Ureter (tissue), 1 donor: ENCODE results near the gene NELL1. TPM values are rescaled to one million over a fixed set of nuclear protein-coding genes. Genes with fewer than 3 reads are reported as not detected.

Experiments
- DNase-seq: peaks from one replicate; pipeline ENCODE4 v3.0.0-alpha.2; 2020; ENCODE audit warnings: low spot score
- total RNA-seq: library from RNA; stranded (reverse); gene quantifications from one replicate; pipeline ENCODE4 v1.2.4, GENCODE V29; 2023
- donor health status: DM: yes; HTN: yes; CAD: no.

NELL1 gene
- total RNA-seq, result not detected

DNA sequence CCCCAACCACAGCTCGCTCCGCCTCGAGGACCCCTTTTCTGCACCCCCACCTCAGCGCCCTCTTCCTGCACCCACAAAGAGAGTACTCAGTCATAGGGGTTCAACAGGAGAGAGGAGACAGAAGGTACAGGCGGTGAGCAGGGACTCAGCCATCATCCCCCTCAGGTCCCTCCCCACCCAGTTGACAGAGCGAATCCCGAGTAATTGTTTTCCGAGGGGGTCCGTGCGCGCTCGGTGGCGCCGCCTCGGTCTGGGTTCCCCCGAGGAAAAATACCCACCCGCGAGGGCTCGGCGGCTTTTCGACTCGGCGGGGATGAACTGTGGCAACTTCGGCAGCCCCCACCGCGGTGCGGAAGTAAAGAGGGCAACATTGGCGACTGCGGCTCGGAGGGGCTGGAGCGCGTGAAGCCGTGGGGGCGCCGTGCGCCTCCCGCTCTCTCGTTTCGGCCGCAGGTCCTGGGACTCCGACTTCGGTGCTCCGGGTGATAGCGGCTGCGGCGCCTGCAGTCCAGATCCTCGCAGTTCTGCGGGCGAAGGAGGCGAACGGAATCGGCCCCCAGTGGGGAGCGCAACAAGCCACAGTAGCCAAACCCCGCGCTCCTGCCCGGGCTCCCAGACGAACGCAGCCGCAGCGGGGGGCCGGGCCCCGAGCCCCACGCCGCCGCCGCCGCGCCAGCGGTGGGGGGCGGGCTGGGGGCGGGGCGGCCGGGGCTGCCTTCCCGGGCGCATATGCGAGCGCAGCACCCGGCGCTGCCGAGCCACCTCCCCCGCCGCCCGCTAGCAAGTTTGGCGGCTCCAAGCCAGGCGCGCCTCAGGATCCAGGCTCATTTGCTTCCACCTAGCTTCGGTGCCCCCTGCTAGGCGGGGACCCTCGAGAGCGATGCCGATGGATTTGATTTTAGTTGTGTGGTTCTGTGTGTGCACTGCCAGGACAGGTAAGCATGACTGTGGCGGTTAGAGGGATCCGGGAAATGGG, at the start of gene NELL1:
Gene NELL1 (plus strand): TSS at position 743 of the 976 bp plus-strand sequence.
- no peak for DNase-seq

GRCh38 chr11:20620988-20621387, 48.4 kb upstream of the NELL1 start:
- no peak for DNase-seq

GRCh38 chr11:20621679-20622078, 47.7 kb upstream of the NELL1 start:
- DNase-seq, result no peak

DNA sequence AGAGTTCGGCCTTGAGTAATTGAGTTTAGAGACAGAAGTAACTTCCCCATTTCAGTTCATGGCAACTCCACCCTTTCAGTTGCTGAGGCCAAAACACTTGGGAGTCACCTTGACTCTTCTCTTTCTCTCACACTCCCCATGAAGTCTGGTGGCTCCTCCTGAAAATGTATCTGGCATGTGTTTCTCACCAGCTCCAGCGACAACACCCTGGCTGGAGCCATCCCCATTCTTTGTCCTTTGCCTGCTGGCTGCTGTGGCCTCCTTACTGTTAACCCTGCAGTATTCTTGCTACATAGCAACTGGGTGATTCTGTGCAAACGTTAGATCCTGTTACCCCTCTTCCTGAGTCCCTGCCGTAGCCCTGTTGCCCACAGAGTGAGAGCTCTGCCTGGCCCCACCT, 46.1 kb upstream of the NELL1 start:
- no peak for DNase-seq

GRCh38 chr11:20626279-20626678, 43.1 kb upstream of the NELL1 start:
- no peak for DNase-seq

- DNase-seq, result no peak
These were observed 42.4 kb upstream of the NELL1 start for GRCh38 chr11:20627026-20627425.

DNA sequence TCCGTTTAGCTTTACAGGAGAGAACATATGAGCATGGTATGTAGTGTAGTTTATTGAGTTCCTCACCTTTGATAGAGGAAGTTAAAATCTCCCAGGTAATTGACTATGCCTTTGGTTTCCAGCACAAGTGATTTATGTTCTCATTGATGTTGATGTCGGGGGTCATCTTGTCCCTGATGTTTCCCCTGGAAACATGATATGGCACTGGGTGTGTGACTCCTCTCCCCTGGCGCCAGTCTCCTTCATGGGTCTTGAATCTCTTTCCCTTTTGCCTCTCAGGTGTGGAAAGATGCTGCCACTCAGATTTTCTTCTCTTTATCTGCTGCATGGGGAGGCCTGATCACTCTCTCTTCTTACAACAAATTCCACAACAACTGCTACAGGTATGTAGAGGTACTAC, 41.7 kb upstream of the NELL1 start:
- no peak for DNase-seq

GRCh38 chr11:20631519-20632168, 37.7 kb upstream of the NELL1 start:
- no peak for DNase-seq

DNA sequence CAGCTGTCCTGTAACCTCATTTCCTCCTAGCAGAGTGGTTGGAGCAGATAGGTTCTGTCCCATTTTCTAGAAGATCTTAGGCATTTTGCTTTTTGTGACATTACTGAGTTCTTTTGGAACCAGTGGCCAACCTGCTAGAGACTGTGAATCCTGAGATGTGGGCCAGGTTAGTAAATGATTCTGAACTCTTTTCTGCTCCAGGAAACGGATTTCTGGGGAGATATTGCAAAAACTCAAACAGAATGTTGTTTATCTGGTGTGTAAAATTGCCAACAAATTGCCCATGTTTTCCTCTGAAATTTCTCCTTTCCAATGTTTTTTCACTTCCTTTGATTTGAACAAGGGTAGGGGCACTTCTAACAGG, 37.2 kb upstream of the NELL1 start:
- no peak for DNase-seq

DNA sequence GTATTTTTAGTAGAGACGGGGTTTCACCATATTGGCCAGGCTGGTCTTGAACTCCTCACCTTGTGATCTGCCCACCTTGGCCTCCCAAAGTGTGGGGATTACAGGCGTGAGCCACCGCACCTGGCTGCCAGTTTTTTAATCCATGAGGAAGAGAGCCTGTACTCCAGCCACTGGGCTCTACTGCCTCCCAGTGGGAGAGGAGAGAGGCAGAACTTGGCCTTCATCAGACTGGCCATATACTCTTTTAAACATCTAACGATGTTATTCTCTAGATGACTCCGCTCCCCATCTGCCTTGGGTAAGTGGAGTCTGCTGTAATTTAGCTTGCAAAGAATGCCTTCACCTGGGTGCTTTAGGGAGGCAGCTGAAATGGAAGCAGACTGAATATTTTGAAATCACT, 35.3 kb upstream of the NELL1 start:
- DNase-seq, result no peak

GRCh38 chr11:20634781-20635180, 34.6 kb upstream of the NELL1 start:
- no peak for DNase-seq

DNA sequence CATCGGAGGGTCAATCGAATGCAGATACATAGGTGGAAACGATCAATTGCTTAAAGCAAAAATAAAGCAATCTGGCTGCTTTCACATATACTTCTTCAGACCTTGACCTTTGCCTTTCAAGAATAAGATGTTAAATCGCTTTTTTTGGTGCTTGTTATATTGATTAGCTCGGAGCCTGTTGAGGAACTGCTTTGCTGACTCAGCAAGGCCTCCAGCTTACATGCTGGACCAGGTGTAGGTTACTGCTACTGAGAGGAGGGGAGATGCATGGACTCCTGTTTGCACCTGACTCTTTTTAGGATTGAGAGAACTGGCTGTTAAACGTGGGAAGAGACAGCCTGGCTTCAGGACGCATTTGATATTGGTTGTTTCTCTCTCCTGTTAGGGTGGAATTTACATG, 31.3 kb upstream of the NELL1 start:
- no peak for DNase-seq

DNA sequence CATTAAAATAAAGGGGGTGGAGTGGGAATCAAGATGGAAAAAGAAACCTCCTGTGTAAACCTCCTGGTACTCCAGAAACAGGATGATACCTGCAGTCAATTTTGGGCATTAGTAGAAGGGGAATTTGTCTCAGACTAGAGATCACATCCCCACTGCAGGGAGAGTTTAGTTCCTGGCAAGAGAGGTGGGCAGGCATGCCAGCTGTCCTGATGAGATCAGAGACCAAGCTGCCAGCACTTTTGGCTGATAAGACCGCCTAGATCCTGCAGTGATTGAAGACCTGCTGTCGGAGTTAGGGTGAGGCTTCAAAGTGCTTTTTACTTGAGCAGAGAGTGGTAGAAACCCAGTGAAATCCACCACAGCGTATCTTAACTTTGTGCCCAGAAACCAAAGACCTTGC, 29.7 kb upstream of the NELL1 start:
- DNase-seq, result no peak

GRCh38 chr11:20640401-20640800, 29.0 kb upstream of the NELL1 start:
- DNase-seq, result no peak

GRCh38 chr11:20644360-20644759, 25.0 kb upstream of the NELL1 start:
- no peak for DNase-seq

DNA sequence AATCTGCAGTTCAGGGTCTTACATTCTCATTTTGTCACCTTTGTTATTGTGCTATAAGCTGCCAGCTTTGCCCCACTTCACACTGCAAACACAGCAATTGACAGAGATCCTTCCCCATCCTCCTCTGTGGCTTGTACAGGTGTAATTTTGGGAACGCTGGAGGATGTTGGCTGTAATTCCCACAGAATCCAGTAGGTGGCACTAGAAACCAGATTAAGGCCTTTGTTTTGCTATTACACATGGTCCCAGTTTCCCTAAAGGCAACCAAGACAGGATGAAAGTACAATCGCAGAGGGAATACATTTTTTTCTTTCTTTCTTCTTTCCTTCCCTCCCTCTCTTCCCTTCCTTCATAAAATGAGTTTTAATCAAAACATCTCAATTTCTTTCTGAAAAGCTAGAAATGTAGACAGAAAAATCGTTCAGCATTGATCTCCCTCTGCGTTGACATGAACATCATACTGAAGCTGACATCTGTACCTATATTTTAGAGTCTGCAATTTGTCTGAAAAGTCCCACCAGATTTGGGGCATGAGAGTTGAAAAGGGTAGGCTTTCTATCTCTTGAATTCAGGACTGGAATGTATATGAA, 21.3 kb upstream of the NELL1 start:
- DNase-seq, result peak; percentile 56

GRCh38 chr11:20652150-20652806, 17.1 kb upstream of the NELL1 start:
- DNase-seq, result no peak

DNA sequence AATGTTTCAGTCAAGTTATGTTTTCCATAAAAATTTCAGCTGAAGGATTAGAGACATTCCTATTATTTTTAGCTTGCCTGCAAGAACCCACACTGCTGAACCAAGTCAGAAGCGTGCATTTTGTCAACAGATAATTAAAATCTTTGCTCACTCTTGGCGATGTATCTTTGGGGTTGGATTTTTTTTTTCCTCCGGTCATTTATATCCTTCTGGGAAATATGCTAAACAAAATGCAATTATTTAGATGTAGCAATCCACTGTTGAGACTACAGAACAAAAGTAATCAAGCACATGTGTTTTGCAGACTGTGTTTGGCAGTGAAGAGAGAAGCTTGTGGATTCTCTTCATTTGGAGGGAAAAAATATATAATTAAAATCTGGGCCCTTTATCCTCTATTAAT, 15.3 kb upstream of the NELL1 start:
- DNase-seq, result no peak

- DNase-seq, result no peak
These were observed 12.5 kb upstream of the NELL1 start for GRCh38 chr11:20656901-20657300.

DNA sequence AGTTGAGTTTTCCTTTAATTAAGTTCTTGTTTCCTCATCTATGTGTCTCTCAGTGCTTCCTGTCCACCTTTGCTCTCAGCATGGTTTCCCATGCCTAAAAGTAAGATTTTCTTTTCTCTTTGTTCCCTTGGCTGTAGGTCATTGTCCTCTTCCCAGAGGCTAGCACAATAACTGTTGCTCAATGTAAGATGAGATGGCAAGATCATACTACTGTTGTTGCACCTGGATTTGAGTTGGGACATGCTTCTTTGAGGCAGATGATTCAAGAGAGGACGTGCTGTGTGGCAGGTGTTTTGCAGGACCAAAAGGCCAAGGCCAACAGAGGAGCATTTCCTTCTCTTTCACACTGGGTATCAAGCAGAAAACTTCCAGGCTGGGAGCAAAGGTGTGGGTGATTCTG, 11.3 kb upstream of the NELL1 start:
- DNase-seq, result no peak

- no peak for DNase-seq
These were observed 7.9 kb upstream of the NELL1 start for GRCh38 chr11:20661445-20661844.

GRCh38 chr11:20661850-20662249, 7.5 kb upstream of the NELL1 start:
- DNase-seq, result no peak
